ENCODE measurements around the gene RASD2.

- TF ChIP-seq CREB1 (CRISPR knock-in tag; IDR thresholded peaks at IDR 0.05; ENCODE audit: low read depth): no peak
- no peak for TF ChIP-seq EZH2 (IDR thresholded peaks at IDR 0.05; ENCODE audit: low read depth, unreplicated experiment)
- TF ChIP-seq CTCF (conservative IDR thresholded peaks at IDR 0.05; ENCODE audit: low read depth in 2 of 2): no peak
- no peak for TF ChIP-seq REST (IDR thresholded peaks at IDR 0.05; ENCODE audit: unreplicated experiment)
- TF ChIP-seq POLR2AphosphoS5 (IDR thresholded peaks at IDR 0.05; ENCODE audit: low read depth): no peak
Measured at GRCh38 chr22:35556666-35557065, 16.0 kb downstream of the RASD2 start.

Measured in GM23338 (cell line).